Endothelial cell of umbilical vein (primary cell): ENCODE data around the gene CYTH2. TPM values are rescaled to one million over a fixed set of nuclear protein-coding genes. Genes with fewer than 3 reads are reported as not detected.

Experiments
- BruUV-seq: library from RNA; stranded (reverse); fragments of 400-500 nt; replicated peaks from 2 replicates; lab custom pipeline; 2021; lab: Mats Ljungman, UMichigan
- CTCF ChIA-PET: fragments of 300-600, 350-600 bp; sonication (Branson Sonifier 250); formaldehyde crosslinking; loops from one replicate; lab custom pipeline; 2021; ENCODE audit warnings: antibody characterized with exemption, inconsistent platforms; lab: Charles Lee
- POLR2A ChIA-PET: fragments of 300-600, 350-600 bp; sonication (Branson Sonifier 250); formaldehyde crosslinking; loops from one replicate; lab custom pipeline; 2021; ENCODE audit warnings: antibody characterized with exemption, inconsistent platforms; lab: Charles Lee
- DNase-seq: peaks from one replicate; pipeline ENCODE4 v3.0.0-alpha.2; 2011; ENCODE audit warnings: low read depth, low spot score
- FAIRE-seq: peaks from 2 replicates; lab custom pipeline; 2011; peaks lifted over from hg19 to GRCh38; lab: Jason Lieb, UNC
- H2AFZ ChIP-seq: 2 replicates; pipeline ENCODE4 v1.6.0; 2012; ENCODE audit warnings: low read depth, low read length, control low read depth, inconsistent platforms
- H3K27ac ChIP-seq: 2 replicates; pipeline ENCODE4 v1.5.1; 2011; ENCODE audit warnings: low read depth, mild to moderate bottlenecking, control low read depth, low read length, moderate library complexity; ENCODE audit not compliant: insufficient read depth
- H3K27me3 ChIP-seq, 2 experiments: 2 replicates each; pipeline versions ENCODE4 v1.6.0 to v1.6.1; 2011; ENCODE audit warnings: low read length in 2 of 2, mixed read lengths in 1 of 2; ENCODE audit not compliant: control insufficient read depth in 2 of 2, insufficient read depth in 2 of 2
- H3K36me3 ChIP-seq, 2 experiments: 2 replicates in 1 of 2; 3 replicates in 1 of 2; pipeline ENCODE4 v1.5.1; 2011; ENCODE audit warnings: low read length in 2 of 2, mild to moderate bottlenecking in 1 of 2, moderate library complexity in 1 of 2; ENCODE audit not compliant: control insufficient read depth in 2 of 2, insufficient read depth in 2 of 2; ENCODE audit errors: extremely low read depth in 1 of 2
- H3K4me1 ChIP-seq: 3 replicates; pipeline ENCODE4 v1.5.1; 2011; ENCODE audit warnings: mild to moderate bottlenecking, low read length; ENCODE audit not compliant: control insufficient read depth, insufficient read depth; ENCODE audit errors: extremely low read depth
- H3K4me2 ChIP-seq: 2 replicates; pipeline ENCODE4 v1.6.1; 2011; ENCODE audit warnings: low read length, control low read depth, mixed read lengths; ENCODE audit not compliant: insufficient read depth
- H3K4me3 ChIP-seq, 3 experiments: fragments of 200-600 bp in 1 of 3; sonication (generic), shearing (Covaris generic) in 1 of 3; replicated peaks in 1 of 3; 2 replicates each; pipeline ENCODE4 v1.5.1; 2011 to 2016; ENCODE audit warnings: control low read depth in 3 of 3, low read length in 3 of 3, mild to moderate bottlenecking in 2 of 3, inconsistent platforms in 1 of 3, low read depth in 1 of 3, moderate library complexity in 1 of 3; ENCODE audit not compliant: insufficient read depth in 1 of 3
- H3K79me2 ChIP-seq: 2 replicates; pipeline ENCODE4 v1.6.0; 2012; ENCODE audit warnings: low read length, inconsistent platforms; ENCODE audit not compliant: control insufficient read depth, insufficient read depth
- H3K9ac ChIP-seq: replicated peaks from 2 replicates; pipeline ENCODE3; 2011; ENCODE audit warnings: low read length, control low read depth; ENCODE audit not compliant: insufficient read depth; ENCODE audit errors: extremely low read depth
- H3K9me1 ChIP-seq: replicated peaks from 3 replicates; pipeline ENCODE4 v1.6.0; 2011; ENCODE audit warnings: mild to moderate bottlenecking, low read length; ENCODE audit not compliant: control insufficient read depth, insufficient read depth; ENCODE audit errors: extremely low read depth
- H3K9me3 ChIP-seq: replicated peaks from 2 replicates; pipeline ENCODE4 v1.5.1; 2012; ENCODE audit warnings: low read length, inconsistent platforms; ENCODE audit not compliant: control insufficient read depth, insufficient read depth
- H4K20me1 ChIP-seq: replicated peaks from 2 replicates; pipeline ENCODE3; 2011; ENCODE audit warnings: mild to moderate bottlenecking, low read length; ENCODE audit not compliant: control insufficient read depth, insufficient read depth; ENCODE audit errors: extremely low read depth
- EZH2 ChIP-seq: IDR thresholded peaks from 2 replicates; pipeline ENCODE4 v1.6.1; 2012; ENCODE audit warnings: borderline replicate concordance, low read depth, mild to moderate bottlenecking, moderate library complexity, low read length, inconsistent platforms; ENCODE audit not compliant: severe bottlenecking
- FOS ChIP-seq: IDR thresholded peaks from 2 replicates; pipeline ENCODE4 v1.6.1; 2011; ENCODE audit warnings: mild to moderate bottlenecking, low read length, moderate library complexity, borderline replicate concordance; ENCODE audit not compliant: insufficient read depth
- MYC ChIP-seq: IDR thresholded peaks from one replicate; pipeline ENCODE4 v1.6.1; 2011; ENCODE audit warnings: mild to moderate bottlenecking, low read depth, low read length
- dilution Hi-C: fragments of 300-500 bp; cut with MboI; formaldehyde crosslinking; loops from one replicate; pipeline ENCODE4 v1.15.0; 2019; ENCODE audit warnings: low sequenced_read_pairs; ENCODE audit not compliant: extremely low pct_ligation_motif_present
- intact Hi-C: fragments of 100-400 bp; cut with micrococcal nuclease; formaldehyde crosslinking; loops from one replicate; pipeline ENCODE4 v1.10.0; 2022
- polyA plus RNA-seq, 4 experiments: library from polyadenylated mRNA; depleted of rRNA in 3 of 4; stranded (reverse) in 3 of 4; unstranded in 1 of 4; fragments of >200 nt; gene quantifications; 2 replicates each; pipeline versions ENCODE4 v1.2.1 to v1.2.3, GENCODE V29; 2011 to 2012; ENCODE audit warnings: missing spikeins in 1 of 4
- total RNA-seq: library from RNA; stranded (reverse); gene quantifications from 2 replicates; pipeline ENCODE4 v1.2.3, GENCODE V29; 2021
- TF ChIP-seq, protein P1 (sequence below), 2 donors: IDR thresholded peaks; 1 replicate in 1 of 2; 2 replicates in 1 of 2; pipeline ENCODE4 v1.5.1; 2011; ENCODE audit warnings: low read length in 2 of 2, mild to moderate bottlenecking in 2 of 2, moderate library complexity in 2 of 2, control low read depth in 1 of 2, inconsistent platforms in 1 of 2, low read depth in 1 of 2; ENCODE audit not compliant: insufficient read depth in 1 of 2; ENCODE audit errors: extremely low read depth in 1 of 2
- TF ChIP-seq, protein P2 (sequence below): IDR thresholded peaks from 2 replicates; pipeline ENCODE4 v1.6.1; 2011; ENCODE audit not compliant: insufficient read depth, insufficient read length

Gene CYTH2
- total and polyA plus RNA-seq, 2 donors (not counting 3 experiments of a cell fraction or from before 2014, with no cell fraction given), result 98.4 to 119 TPM

DNA sequence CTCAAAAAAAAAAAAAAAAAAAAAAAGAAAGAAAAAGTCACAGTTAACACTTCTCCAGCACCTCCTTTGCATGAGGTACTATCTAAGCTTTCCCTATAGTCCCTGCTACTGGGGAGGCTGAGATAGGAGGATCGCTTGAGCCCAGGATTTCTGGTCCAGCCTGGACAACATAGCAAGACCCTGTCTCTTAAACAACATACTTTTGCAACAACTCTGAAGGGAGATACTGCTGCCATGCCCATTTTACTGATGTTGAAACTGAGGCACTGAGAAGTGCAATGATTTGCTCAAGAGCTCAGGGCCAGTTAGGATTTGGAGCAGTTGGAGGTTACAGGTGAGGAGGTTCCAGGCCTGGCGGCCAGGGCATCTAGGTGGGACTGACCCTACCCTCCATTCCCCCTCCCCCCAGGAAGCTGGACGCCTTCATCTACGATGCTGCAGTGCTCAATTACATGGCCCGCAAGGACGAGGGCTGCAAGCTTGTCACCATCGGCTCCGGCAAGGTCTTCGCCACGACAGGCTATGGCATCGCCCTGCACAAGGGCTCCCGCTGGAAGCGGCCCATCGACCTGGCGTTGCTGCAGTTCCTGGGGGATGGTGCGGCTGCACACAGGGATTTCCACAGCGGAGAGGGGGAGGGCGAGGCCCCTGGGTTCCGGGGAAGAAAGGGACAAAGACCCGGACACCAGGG, 27.7 kb upstream of the CYTH2 start:
- BruUV-seq, result no TSS peak
- Histone ChIP-seq H2AFZ (no peak overlapping the region), H3K4me2 (no peak overlapping the region), H3K4me3 (no peak overlapping the region), H4K20me1 (no peaks in the 10 kb centered on the region), H3K27me3 (peaks cover 7 to 19% of the 10 kb centered on the region in 2 experiments), H3K36me3 (no peaks in the 10 kb centered on the region), H3K79me2 (peaks cover 6% of the 10 kb centered on the region), H3K27ac (no peak overlapping the region), H3K4me1 (peaks cover 14% of the 10 kb centered on the region), H3K9ac (no peak overlapping the region), H3K9me1 (no peaks in the 10 kb centered on the region), H3K9me3 (no peaks in the 10 kb centered on the region)
- TF ChIP-seq MYC (no peak), FOS (no peak), EZH2 (no peak)
- TF ChIP-seq, protein P1, sequence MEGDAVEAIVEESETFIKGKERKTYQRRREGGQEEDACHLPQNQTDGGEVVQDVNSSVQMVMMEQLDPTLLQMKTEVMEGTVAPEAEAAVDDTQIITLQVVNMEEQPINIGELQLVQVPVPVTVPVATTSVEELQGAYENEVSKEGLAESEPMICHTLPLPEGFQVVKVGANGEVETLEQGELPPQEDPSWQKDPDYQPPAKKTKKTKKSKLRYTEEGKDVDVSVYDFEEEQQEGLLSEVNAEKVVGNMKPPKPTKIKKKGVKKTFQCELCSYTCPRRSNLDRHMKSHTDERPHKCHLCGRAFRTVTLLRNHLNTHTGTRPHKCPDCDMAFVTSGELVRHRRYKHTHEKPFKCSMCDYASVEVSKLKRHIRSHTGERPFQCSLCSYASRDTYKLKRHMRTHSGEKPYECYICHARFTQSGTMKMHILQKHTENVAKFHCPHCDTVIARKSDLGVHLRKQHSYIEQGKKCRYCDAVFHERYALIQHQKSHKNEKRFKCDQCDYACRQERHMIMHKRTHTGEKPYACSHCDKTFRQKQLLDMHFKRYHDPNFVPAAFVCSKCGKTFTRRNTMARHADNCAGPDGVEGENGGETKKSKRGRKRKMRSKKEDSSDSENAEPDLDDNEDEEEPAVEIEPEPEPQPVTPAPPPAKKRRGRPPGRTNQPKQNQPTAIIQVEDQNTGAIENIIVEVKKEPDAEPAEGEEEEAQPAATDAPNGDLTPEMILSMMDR (IDR thresholded peaks at IDR 0.05; ENCODE audit: extremely low read depth in 1 of 2, insufficient read depth in 1 of 2, low read depth in 1 of 2, low read length in 2 of 2), result no peak
- TF ChIP-seq, protein P2, sequence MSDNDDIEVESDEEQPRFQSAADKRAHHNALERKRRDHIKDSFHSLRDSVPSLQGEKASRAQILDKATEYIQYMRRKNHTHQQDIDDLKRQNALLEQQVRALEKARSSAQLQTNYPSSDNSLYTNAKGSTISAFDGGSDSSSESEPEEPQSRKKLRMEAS, result no peak
- dilution Hi-C loops, result no loop called here
- ChIA-PET POLR2A (no interaction called here), CTCF (interaction anchor here (1.6 to 1.7 kb wide), 2 partner anchors 11 to 51 kb away, joined by 6 read pairs; partner anchors contain the start of gene KDELR1)
- DNase-seq (no peak), FAIRE-seq (no peak)
- intact Hi-C loops, result no loop called here
